Uterus (tissue), 4 donors: Measurements from ENCODE around the gene TGM2. TPM values are rescaled to one million over a fixed set of nuclear protein-coding genes. Genes with fewer than 3 reads are reported as not detected.

Source experiments
- DNase-seq, 2 donors: peaks; one replicate each; pipeline ENCODE4 v3.0.0-alpha.2; 2019 to 2020
- H3K27ac ChIP-seq, 2 donors: fragments of 200-600 bp; sonication (generic); 1 replicate in 1 of 2; 2 replicates in 1 of 2; pipeline ENCODE4 v1.5.1; 2016 to 2018
- H3K27me3 ChIP-seq, 2 donors: fragments of 200-600 bp; sonication (generic); one replicate each; pipeline ENCODE4 v1.5.1; 2018 to 2019; ENCODE audit warnings: control low read depth in 1 of 2
- H3K36me3 ChIP-seq, 2 donors: fragments of 200-600 bp; sonication (generic); one replicate each; pipeline ENCODE4 v1.5.1; 2019; ENCODE audit warnings: control low read depth in 1 of 2
- H3K4me1 ChIP-seq, 2 donors: fragments of 200-600 bp; sonication (generic); one replicate each; pipeline ENCODE4 v1.5.1; 2018 to 2019; ENCODE audit warnings: control low read depth in 1 of 2
- H3K4me3 ChIP-seq, 2 donors: fragments of 200-600 bp; sonication (generic); 1 replicate in 1 of 2; 2 replicates in 1 of 2; pipeline ENCODE4 v1.5.1; 2018 to 2019; ENCODE audit warnings: mild to moderate bottlenecking in 1 of 2
- H3K9me3 ChIP-seq, 2 donors: fragments of 200-600 bp; sonication (generic); one replicate each; pipeline ENCODE4 v1.5.1; 2019; ENCODE audit warnings: control low read depth in 1 of 2
- POLR2A ChIP-seq, 2 donors: fragments of 450-650 bp; IDR thresholded peaks; one replicate each; pipeline ENCODE4 v1.6.1; 2016; ENCODE audit warnings: antibody characterized with exemption in 2 of 2, mild to moderate bottlenecking in 1 of 2, moderate library complexity in 1 of 2
- intact Hi-C: fragments of 100-400 bp; cut with DNase I; formaldehyde crosslinking; loops from one replicate; pipeline ENCODE4 v1.15.1; 2023; ENCODE audit warnings: low total_unique reads
- total RNA-seq, 4 donors: library from RNA; depleted of rRNA in 3 of 4; stranded (reverse); fragments of >200 nt in 3 of 4; gene quantifications; one replicate each; pipeline versions ENCODE4 v1.1.0 to v1.2.4, GENCODE V29; 2014 to 2023
- TF ChIP-seq, protein P1 (sequence below), 4 experiments: fragments of 200-600 bp in 2 of 4; fragments of 450-650 bp in 2 of 4; sonication (generic) in 2 of 4; IDR thresholded peaks; one replicate each; pipeline ENCODE4 v1.5.1; 2016 to 2019; ENCODE audit warnings: antibody characterized with exemption in 4 of 4, mild to moderate bottlenecking in 2 of 4, moderate library complexity in 1 of 4
- donor health status: DM: yes; HTN: yes; CAD: no.

Gene TGM2
- total RNA-seq, 4 donors from 2014 or later = 136 to 639 (median 209) TPM

DNA sequence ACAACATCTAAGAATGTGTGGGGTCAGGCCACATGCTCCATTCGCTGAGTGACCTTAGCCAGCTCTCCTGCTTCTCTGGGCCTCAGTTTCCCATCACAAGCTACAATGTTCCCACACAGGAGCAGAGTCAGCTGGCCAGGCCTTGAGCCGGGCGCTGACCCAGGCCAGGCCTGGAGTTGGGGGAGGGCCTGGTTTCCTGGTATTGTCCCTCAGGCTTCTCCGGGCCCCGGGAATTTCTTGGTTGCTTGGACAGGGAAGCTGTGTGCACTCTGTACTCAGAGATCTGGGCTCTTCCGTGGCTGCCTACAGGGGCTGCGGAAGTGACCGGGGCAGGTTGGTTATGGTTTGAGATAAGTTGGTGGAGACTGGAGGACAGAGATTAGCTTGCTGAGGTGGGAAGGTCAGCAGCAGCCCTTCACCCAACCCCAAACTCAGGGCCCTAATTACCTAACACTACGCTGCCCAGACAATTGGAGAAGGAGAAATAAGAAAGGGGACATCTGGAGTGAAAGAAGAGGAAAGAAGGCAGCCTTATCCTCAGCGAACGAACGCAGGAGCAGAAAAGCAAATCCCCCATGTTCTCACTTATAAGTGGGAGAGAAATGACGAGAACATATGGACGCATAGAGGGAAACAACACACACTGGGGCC, 6.2 kb downstream of the TGM2 start:
- Histone ChIP-seq H3K4me3 (no peak overlapping the region), H3K27ac (peak overlapping the region; percentile 85 to 89), H3K27me3 (no peaks in the 10 kb centered on the region), H3K9me3 (no peaks in the 10 kb centered on the region), H3K36me3 (no peaks in the 10 kb centered on the region), H3K4me1 (peaks cover 0 to 16% of the 10 kb centered on the region in 2 donors)
- no peak for TF ChIP-seq POLR2A (IDR thresholded peaks at IDR 0.05)
- TF ChIP-seq, protein P1, sequence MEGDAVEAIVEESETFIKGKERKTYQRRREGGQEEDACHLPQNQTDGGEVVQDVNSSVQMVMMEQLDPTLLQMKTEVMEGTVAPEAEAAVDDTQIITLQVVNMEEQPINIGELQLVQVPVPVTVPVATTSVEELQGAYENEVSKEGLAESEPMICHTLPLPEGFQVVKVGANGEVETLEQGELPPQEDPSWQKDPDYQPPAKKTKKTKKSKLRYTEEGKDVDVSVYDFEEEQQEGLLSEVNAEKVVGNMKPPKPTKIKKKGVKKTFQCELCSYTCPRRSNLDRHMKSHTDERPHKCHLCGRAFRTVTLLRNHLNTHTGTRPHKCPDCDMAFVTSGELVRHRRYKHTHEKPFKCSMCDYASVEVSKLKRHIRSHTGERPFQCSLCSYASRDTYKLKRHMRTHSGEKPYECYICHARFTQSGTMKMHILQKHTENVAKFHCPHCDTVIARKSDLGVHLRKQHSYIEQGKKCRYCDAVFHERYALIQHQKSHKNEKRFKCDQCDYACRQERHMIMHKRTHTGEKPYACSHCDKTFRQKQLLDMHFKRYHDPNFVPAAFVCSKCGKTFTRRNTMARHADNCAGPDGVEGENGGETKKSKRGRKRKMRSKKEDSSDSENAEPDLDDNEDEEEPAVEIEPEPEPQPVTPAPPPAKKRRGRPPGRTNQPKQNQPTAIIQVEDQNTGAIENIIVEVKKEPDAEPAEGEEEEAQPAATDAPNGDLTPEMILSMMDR (IDR thresholded peaks at IDR 0.05) = no peak
- no peak for DNase-seq
- intact Hi-C loops = no loop called here

- no peak overlapping the region for H3K4me3 ChIP-seq
- intact Hi-C loops = no loop called here
These were observed 7.2 kb downstream of the TGM2 start for GRCh38 chr20:38157635-38158495.

DNA sequence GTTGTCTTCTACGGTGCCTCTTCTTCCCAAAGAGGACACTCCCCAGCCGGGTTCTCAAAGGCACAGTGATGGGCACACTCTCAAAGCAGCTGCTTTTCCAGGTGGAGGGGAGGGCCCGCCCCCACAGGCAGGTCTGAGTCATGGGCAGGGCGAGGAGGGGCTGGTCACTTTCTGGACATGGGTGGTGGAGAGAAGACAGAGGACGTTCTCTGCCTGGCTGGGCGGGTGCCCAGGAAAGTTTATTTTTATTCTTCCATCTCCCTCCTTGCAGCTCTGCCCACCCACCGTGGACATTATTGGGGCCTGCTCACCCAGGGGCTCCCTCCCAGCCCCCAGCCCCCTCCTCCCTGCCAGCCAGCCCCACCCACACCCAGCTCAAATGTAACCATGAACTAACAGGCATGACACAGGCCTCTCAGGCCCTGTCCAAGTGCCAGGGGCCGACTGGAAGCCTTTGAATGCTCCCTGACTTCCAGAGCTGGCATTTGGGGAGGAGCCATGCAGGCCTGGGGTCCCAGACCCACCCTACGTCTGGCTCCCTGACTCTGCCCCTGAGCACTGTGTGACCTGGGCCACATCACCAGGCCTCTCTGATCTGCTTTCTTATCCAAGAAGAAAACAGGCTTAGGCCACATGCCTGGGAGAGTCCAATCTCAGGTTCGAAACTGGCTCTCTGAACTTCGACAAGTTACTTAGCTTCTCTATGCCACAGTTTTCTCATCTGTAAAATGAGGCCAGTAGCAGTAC, 8.0 kb downstream of the TGM2 start:
- no peaks in the 10 kb centered on the region for H3K27me3 ChIP-seq
- H3K4me1 ChIP-seq = peaks cover 1 to 21% of the 10 kb centered on the region in 2 donors
- no peak for TF ChIP-seq POLR2A (IDR thresholded peaks at IDR 0.05)
- TF ChIP-seq, protein P1 (IDR thresholded peaks at IDR 0.05) = no peak
- peak overlapping the region; percentile 85 to 89 for H3K27ac ChIP-seq
- H3K36me3 ChIP-seq = no peaks in the 10 kb centered on the region
- no peak overlapping the region for H3K4me3 ChIP-seq
- H3K9me3 ChIP-seq = no peaks in the 10 kb centered on the region
- DNase-seq = peak; percentile 76 to 87
- intact Hi-C loops = no loop called here

More at GRCh38 chr20:38157635-38158495, 7.2 kb downstream of the TGM2 start:
- Histone ChIP-seq H3K36me3 (no peaks in the 10 kb centered on the region), H3K4me1 (peaks cover 0 to 16% of the 10 kb centered on the region in 2 donors), H3K27me3 (no peaks in the 10 kb centered on the region), H3K9me3 (no peaks in the 10 kb centered on the region), H3K27ac (peak overlapping the region; percentile 85 to 89)
- TF ChIP-seq, protein P1 (IDR thresholded peaks at IDR 0.05) = no peak
- TF ChIP-seq POLR2A (IDR thresholded peaks at IDR 0.05) = no peak
- DNase-seq = no peak

- TF ChIP-seq POLR2A (IDR thresholded peaks at IDR 0.05) = no peak
- TF ChIP-seq, protein P1 (IDR thresholded peaks at IDR 0.05) = no peak
- no peak for DNase-seq
- H3K36me3 ChIP-seq = no peaks in the 10 kb centered on the region
- H3K4me1 ChIP-seq = peaks cover 4 to 23% of the 10 kb centered on the region in 2 donors
- no peaks in the 10 kb centered on the region for H3K9me3 ChIP-seq
- no peaks in the 10 kb centered on the region for H3K27me3 ChIP-seq
- no peak overlapping the region for H3K4me3 ChIP-seq
- intact Hi-C loops = no loop called here
- H3K27ac ChIP-seq = peak overlapping the region; percentile 85 to 89
These were observed 8.8 kb downstream of the TGM2 start for GRCh38 chr20:38156280-38156679.
